B cell (primary cell): Measurements from ENCODE around the gene MCM3AP. TPM values are rescaled to one million over a fixed set of nuclear protein-coding genes. Genes with fewer than 3 reads are reported as not detected.

ENCODE experiments used
- ATAC-seq: fragments of 200-7000 bp; cut with Tn5 transposase; one replicate; pipeline ENCODE4 v1.10.0; 2021; ENCODE audit warnings: low read depth, mild to moderate bottlenecking, moderate number of reproducible peaks, moderate library complexity
- CTCF ChIA-PET: fragments of 350-600 bp; sonication (Branson Sonifier 250); formaldehyde crosslinking; loops from one replicate; lab custom pipeline; 2021; ENCODE audit warnings: antibody characterized with exemption, inconsistent platforms; lab: Charles Lee
- POLR2A ChIA-PET: fragments of 350-600 bp; sonication (Branson Sonifier 250); formaldehyde crosslinking; loops from one replicate; lab custom pipeline; 2021; ENCODE audit warnings: antibody characterized with exemption; lab: Charles Lee
- DNase-seq: peaks from one replicate; pipeline ENCODE4 v3.0.0; 2013
- H2AFZ ChIP-seq: 2 replicates; pipeline ENCODE4 v1.6.1; 2012; ENCODE audit warnings: mild to moderate bottlenecking, low read depth, low read length; ENCODE audit not compliant: insufficient read depth, poor library complexity, severe bottlenecking
- H3K27ac ChIP-seq, 2 donors: 1 replicate in 1 of 2; 2 replicates in 1 of 2; pipeline ENCODE4 v1.5.1; 2012 to 2013; ENCODE audit warnings: low read length in 2 of 2, mild to moderate bottlenecking in 2 of 2, moderate library complexity in 1 of 2
- H3K27me3 ChIP-seq, 4 experiments: fragments of 200-600 bp in 1 of 4; sonication (generic) in 1 of 4; replicated peaks in 1 of 4; 1 replicate in 2 of 4; 2 replicates in 2 of 4; pipeline versions ENCODE4 v1.6.1 to v1.7.0; 2013 to 2016; ENCODE audit warnings: low read length in 3 of 4, mild to moderate bottlenecking in 2 of 4, mixed read lengths in 1 of 4, moderate library complexity in 1 of 4; ENCODE audit not compliant: insufficient read depth in 4 of 4, control insufficient read depth in 3 of 4; ENCODE audit errors: control extremely low read depth in 1 of 4
- H3K36me3 ChIP-seq, 2 experiments: replicated peaks in 1 of 2; 1 replicate in 1 of 2; 2 replicates in 1 of 2; pipeline versions ENCODE4 v1.6.1 to v1.7.1; 2013; ENCODE audit warnings: low read length in 1 of 2; ENCODE audit not compliant: insufficient read depth in 2 of 2, control insufficient read depth in 1 of 2; ENCODE audit errors: control extremely low read depth in 1 of 2, extremely low read depth in 1 of 2
- H3K4me1 ChIP-seq, 2 donors: fragments of 200-600 bp in 1 of 2; sonication (generic) in 1 of 2; 1 replicate in 1 of 2; 2 replicates in 1 of 2; pipeline versions ENCODE4 v1.5.1 to v1.6.1; 2013 to 2017; ENCODE audit warnings: low read length in 2 of 2; ENCODE audit not compliant: control insufficient read depth in 2 of 2, insufficient read depth in 2 of 2
- H3K4me2 ChIP-seq: replicated peaks from 2 replicates; pipeline ENCODE3; 2012; ENCODE audit warnings: mild to moderate bottlenecking, low read depth, low read length; ENCODE audit not compliant: poor library complexity, severe bottlenecking
- H3K4me3 ChIP-seq, 5 experiments: fragments of 200-600 bp in 1 of 5; sonication (generic) in 1 of 5; 1 replicate in 3 of 5; 2 replicates in 2 of 5; pipeline versions ENCODE4 v1.5.1 to v1.7.0; 2011 to 2016; ENCODE audit warnings: low read length in 4 of 5, mild to moderate bottlenecking in 4 of 5, low read depth in 2 of 5, control low read depth in 1 of 5, moderate library complexity in 1 of 5; ENCODE audit not compliant: insufficient read depth in 1 of 5; ENCODE audit errors: control extremely low read depth in 1 of 5, extremely low read depth in 1 of 5
- H3K79me2 ChIP-seq: fragments of 200-600 bp; sonication (generic); one replicate; pipeline ENCODE4 v1.6.0; 2016; ENCODE audit warnings: low read length; ENCODE audit not compliant: control insufficient read depth, insufficient read depth
- H3K9ac ChIP-seq: fragments of 200-600 bp; sonication (generic); 2 replicates; pipeline ENCODE4 v1.6.1; 2017; ENCODE audit warnings: mild to moderate bottlenecking, low read length, moderate library complexity
- H3K9me3 ChIP-seq, 3 donors: one replicate each; pipeline versions ENCODE4 v1.6.1 to v1.7.1; 2013; ENCODE audit warnings: low read length in 2 of 3; ENCODE audit not compliant: control insufficient read depth in 2 of 3, insufficient read depth in 1 of 3; ENCODE audit errors: control extremely low read depth in 1 of 3
- H4K20me1 ChIP-seq: 2 replicates; pipeline ENCODE4 v1.6.0; 2012; ENCODE audit warnings: mild to moderate bottlenecking, low read length; ENCODE audit not compliant: insufficient read depth, control insufficient read depth, poor library complexity, severe bottlenecking
- H3K27ac Mint-ChIP-seq: one replicate; pipeline ENCODE4 v1.8.0; 2021; ENCODE audit warnings: mixed read lengths
- H3K27me3 Mint-ChIP-seq: one replicate; pipeline ENCODE4 v1.8.0; 2021; ENCODE audit warnings: mixed read lengths
- H3K4me1 Mint-ChIP-seq: one replicate; pipeline ENCODE4 v1.8.0; 2021; ENCODE audit warnings: mixed read lengths
- H3K4me3 Mint-ChIP-seq: one replicate; pipeline ENCODE4 v1.8.0; 2021; ENCODE audit warnings: mixed read lengths
- H3K9me3 Mint-ChIP-seq: one replicate; pipeline ENCODE4 v1.8.0; 2022; ENCODE audit warnings: mixed read lengths; ENCODE audit not compliant: insufficient read depth
- EZH2 ChIP-seq: IDR thresholded peaks from 2 replicates; pipeline ENCODE4 v1.6.1; 2012; ENCODE audit warnings: borderline replicate concordance, low read depth, mild to moderate bottlenecking, moderate library complexity, low read length; ENCODE audit not compliant: insufficient read depth, poor library complexity, severe bottlenecking
- WGBS: methylation state at CpG from one replicate; pipeline ENCODE4 v1.1.5; 2013; ENCODE audit warnings: missing lambda C conversion rate; ENCODE audit not compliant: insufficient coverage; 5-methylcytosine and 5-hydroxymethylcytosine counted together
- intact Hi-C: fragments of 100-400 bp; cut with micrococcal nuclease; formaldehyde crosslinking; loops from one replicate; pipeline ENCODE4 v1.10.0; 2022
- polyA plus RNA-seq: library from polyadenylated mRNA; depleted of rRNA; stranded (reverse); fragments of >200 nt; gene quantifications from 2 replicates; pipeline ENCODE4 v1.2.3, GENCODE V29; 2012
- total RNA-seq, 2 donors: library from RNA; stranded (reverse); fragments of 120-200 nt in 1 of 2; gene quantifications; 1 replicate in 1 of 2; 2 replicates in 1 of 2; pipeline versions ENCODE4 v1.2.3 to v1.2.4, GENCODE V29; 2013 to 2022
- TF ChIP-seq, protein P1 (sequence below): fragments of 200-600 bp; IDR thresholded peaks from one replicate; pipeline ENCODE4 v1.8.0; 2022; ENCODE audit warnings: antibody characterized with exemption, mild to moderate bottlenecking

MCM3AP gene
- total and polyA plus RNA-seq, 2 donors (not counting 1 experiment from before 2014, with no cell fraction given), result 61.7 to 180 TPM

DNA sequence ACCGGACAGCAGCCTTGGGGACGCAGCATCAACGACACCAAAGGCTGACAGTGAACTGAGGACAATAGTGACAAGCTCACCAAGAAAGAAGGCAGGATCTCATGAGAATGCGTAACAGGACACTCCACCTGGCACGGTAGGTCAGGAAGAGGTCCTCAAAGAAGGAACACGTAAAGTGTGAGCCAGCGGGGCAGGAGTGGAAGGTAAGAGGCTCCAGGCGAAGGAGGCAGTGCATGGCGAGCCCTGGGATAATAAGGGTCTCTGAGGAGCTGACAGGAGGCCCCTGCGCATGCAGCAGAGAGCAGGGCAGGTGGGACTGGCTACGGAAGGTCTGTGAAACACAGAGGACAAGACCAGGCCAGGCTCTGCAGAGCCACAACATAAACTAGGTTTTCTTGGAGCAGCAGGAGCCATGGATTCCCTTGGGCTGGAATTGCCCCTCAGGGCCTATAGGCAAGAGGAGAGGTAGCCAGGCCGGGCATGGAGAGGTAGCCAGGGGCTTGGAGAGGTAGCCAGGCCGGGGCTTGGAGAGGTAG, 65.1 kb downstream of the MCM3AP start:
- Histone ChIP-seq H3K9ac (no peak overlapping the region), H3K4me3 (no peak overlapping the region), H3K79me2 (peaks cover 34% of the 10 kb centered on the region), H4K20me1 (no peaks in the 10 kb centered on the region), H3K9me3 (no peaks in the 10 kb centered on the region), H2AFZ (no peak overlapping the region), H3K4me1 (no peaks in the 10 kb centered on the region), H3K27me3 (no peaks in the 10 kb centered on the region), H3K4me2 (no peak overlapping the region), H3K27ac (no peak overlapping the region), H3K36me3 (peaks cover 0 to 2% of the 10 kb centered on the region in 2 experiments)
- DNase-seq (no peak), ATAC-seq (no peak)
- ChIA-PET POLR2A (no interaction called here), CTCF (no interaction called here)
- WGBS, result 93% methylated on average over 13 of the region's 13 CpGs
- Mint-ChIP-seq H3K27ac (no peak overlapping the region), H3K27me3 (no peaks in the 10 kb centered on the region), H3K4me3 (no peak overlapping the region), H3K9me3 (no peaks in the 10 kb centered on the region), H3K4me1 (peaks cover 2% of the 10 kb centered on the region)
- intact Hi-C loops, result no loop called here
- TF ChIP-seq EZH2, result no peak
- TF ChIP-seq, protein P1, sequence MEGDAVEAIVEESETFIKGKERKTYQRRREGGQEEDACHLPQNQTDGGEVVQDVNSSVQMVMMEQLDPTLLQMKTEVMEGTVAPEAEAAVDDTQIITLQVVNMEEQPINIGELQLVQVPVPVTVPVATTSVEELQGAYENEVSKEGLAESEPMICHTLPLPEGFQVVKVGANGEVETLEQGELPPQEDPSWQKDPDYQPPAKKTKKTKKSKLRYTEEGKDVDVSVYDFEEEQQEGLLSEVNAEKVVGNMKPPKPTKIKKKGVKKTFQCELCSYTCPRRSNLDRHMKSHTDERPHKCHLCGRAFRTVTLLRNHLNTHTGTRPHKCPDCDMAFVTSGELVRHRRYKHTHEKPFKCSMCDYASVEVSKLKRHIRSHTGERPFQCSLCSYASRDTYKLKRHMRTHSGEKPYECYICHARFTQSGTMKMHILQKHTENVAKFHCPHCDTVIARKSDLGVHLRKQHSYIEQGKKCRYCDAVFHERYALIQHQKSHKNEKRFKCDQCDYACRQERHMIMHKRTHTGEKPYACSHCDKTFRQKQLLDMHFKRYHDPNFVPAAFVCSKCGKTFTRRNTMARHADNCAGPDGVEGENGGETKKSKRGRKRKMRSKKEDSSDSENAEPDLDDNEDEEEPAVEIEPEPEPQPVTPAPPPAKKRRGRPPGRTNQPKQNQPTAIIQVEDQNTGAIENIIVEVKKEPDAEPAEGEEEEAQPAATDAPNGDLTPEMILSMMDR, result no peak

DNA sequence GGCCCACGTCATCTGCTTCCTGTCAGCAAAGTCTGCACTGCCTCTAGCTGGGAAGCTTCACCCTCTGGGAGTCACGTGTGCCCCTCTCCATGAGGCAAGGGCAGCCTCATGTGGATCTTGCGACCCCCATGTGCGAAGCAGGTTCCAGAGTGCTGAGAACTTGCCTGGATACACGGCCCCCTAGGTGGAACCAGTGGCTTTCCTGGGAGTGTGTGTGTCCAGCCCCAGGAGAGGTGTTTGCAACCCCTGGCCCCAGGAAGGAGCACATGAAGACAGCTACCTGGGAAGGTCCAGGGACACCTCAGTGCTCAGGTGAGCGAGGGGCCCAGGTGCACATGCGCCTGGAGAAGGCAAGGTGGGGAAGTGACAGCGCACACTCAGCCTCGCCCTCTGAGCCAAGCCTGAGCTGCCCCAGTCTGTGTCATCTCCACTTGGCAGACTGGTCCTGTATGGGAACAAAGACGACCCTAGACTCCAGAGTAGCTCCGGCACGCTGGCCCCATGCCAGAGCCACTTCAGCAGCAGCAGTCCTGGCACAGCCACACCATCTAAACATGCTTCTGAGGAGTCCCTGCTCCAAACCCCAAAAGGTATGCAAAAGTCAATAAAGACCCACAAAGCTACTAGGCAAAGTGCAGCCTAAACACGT, 65.7 kb downstream of the MCM3AP start:
- WGBS, result 88% methylated on average over 13 of the region's 13 CpGs
- no peak for DNase-seq
- no peaks in the 10 kb centered on the region for H3K9me3 Mint-ChIP-seq
- no peaks in the 10 kb centered on the region for H4K20me1 ChIP-seq
- no peaks in the 10 kb centered on the region for H3K27me3 ChIP-seq
- no peak for ATAC-seq
- H3K27ac Mint-ChIP-seq, result no peak overlapping the region
- H3K4me2 ChIP-seq, result no peak overlapping the region
- H3K9me3 ChIP-seq, result no peaks in the 10 kb centered on the region
- H3K27ac ChIP-seq, result no peak overlapping the region
- H3K4me1 ChIP-seq, result no peaks in the 10 kb centered on the region
- no peak overlapping the region for H3K9ac ChIP-seq
- no peaks in the 10 kb centered on the region for H3K27me3 Mint-ChIP-seq
- peaks cover 33% of the 10 kb centered on the region for H3K79me2 ChIP-seq
- intact Hi-C loops, result no loop called here
- H3K4me3 Mint-ChIP-seq, result no peak overlapping the region
- ChIA-PET CTCF (no interaction called here), POLR2A (no interaction called here)
- H3K36me3 ChIP-seq, result peaks cover 0 to 2% of the 10 kb centered on the region in 2 experiments
- TF ChIP-seq EZH2, result no peak
- TF ChIP-seq, protein P1, result no peak
- no peak overlapping the region for H2AFZ ChIP-seq
- no peak overlapping the region for H3K4me3 ChIP-seq
- H3K4me1 Mint-ChIP-seq, result no peaks in the 10 kb centered on the region
